Measurements from ENCODE around the gene OR1F1.
A peak's percentile ranks its signal among the peaks of the same experiment; 100 is the strongest.

Gene OR1F1

DNA sequence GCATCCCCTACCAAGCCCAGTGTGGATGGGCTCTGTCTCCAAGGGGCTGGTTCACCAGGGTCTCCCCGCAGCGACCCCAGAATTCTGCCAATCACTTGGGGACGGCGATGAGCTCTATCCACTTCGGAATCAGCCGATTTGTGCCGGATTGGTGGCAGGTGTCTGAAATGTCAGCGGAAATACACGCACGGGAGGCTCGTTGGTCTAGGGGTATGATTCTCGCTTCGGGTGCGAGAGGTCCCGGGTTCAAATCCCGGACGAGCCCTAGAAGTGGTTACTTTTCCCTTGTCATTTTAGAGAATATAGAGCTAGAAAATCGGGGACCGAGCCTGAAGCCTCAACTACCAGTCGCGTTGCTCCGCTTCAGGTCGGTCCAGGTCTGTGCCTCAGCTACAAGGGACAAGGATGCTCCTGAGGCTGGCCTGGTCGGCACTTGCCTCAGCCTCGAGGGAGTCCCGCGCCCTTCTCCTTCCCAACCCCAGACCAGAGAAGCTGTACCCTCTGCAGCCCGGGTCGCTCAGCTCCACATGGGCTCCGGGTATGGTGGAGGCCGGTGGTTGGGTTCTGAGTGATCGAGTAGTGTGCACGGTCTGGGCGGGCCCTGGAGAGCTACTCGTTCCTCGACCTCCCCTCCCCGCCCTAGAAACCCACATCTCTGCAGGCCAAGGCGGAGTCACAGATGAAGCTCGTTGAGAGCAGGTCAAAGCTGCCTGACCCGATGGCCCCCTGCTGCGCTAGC lies 16.0 kb upstream of the OR1F1 start:
- H3K27ac ChIP-seq (replicated peaks; ENCODE audit: low read length), result no peak overlapping the region
- no peak overlapping the region for H3K18ac ChIP-seq (ENCODE audit: low read length)
- no peak overlapping the region for H4K8ac ChIP-seq (ENCODE audit: low read depth, low read length)
- H2BK5ac ChIP-seq (ENCODE audit: low read length), result no peak overlapping the region
- H2BK12ac ChIP-seq (ENCODE audit: low read length), result no peak overlapping the region
- H3K4me2 ChIP-seq (ENCODE audit: insufficient read depth, low read length, poor library complexity, severe bottlenecking), result peak overlapping the region; percentile 59
- no peaks in the 10 kb centered on the region for H3K9me3 ChIP-seq (replicated peaks in 1 of 2; ENCODE audit: control insufficient read depth in 2 of 2, insufficient read depth in 1 of 2, low read depth in 1 of 2, low read length in 2 of 2)
- H2BK120ac ChIP-seq (ENCODE audit: low read depth, low read length), result no peak overlapping the region
- no peak overlapping the region for H4K91ac ChIP-seq (ENCODE audit: low read depth, low read length, poor library complexity)
- H3K4ac ChIP-seq (ENCODE audit: low read length), result no peak overlapping the region
- H3K9ac ChIP-seq (ENCODE audit: low read depth, low read length, poor library complexity), result no peak overlapping the region
- no peaks in the 10 kb centered on the region for H3K79me1 ChIP-seq (ENCODE audit: low read depth, low read length)
- H3K4me1 ChIP-seq (ENCODE audit: control insufficient read depth in 2 of 2, insufficient read depth in 1 of 2, low read depth in 1 of 2, low read length in 2 of 2), result peaks cover 7 to 19% of the 10 kb centered on the region in 2 donors
- peaks cover 20 to 86% (median 75%) of the 10 kb centered on the region in 3 experiments for H3K27me3 ChIP-seq (ENCODE audit: control insufficient read depth in 3 of 3, insufficient read depth in 3 of 3, low read depth in 1 of 3, low read length in 3 of 3)
- no peak overlapping the region for H2BK15ac ChIP-seq (ENCODE audit: low read length)
- H3K23ac ChIP-seq (ENCODE audit: low read depth, low read length, poor library complexity), result peak overlapping the region; percentile 11
- DNase-seq (ENCODE audit: low spot score), result no peak
- H3K36me3 ChIP-seq (replicated peaks in 1 of 2; ENCODE audit: control insufficient read depth in 2 of 2, insufficient read depth in 2 of 2, low read length in 2 of 2), result no peaks in the 10 kb centered on the region
- peak overlapping the region in 1 of 2 donors; percentile 33 for H3K4me3 ChIP-seq (ENCODE audit: low read length in 2 of 2)
- no CpG with 5 or more reads among the region's 41 CpGs for WGBS, 2 donors (ENCODE audit: extremely low coverage in 2 of 2, insufficient read length in 2 of 2, insufficient replicate concordance in 1 of 2)
- peak overlapping the region; percentile 85 for H2AFZ ChIP-seq (ENCODE audit: low read length)
- H3K14ac ChIP-seq (ENCODE audit: low read length), result no peak overlapping the region
- no peak overlapping the region for H2AK5ac ChIP-seq (ENCODE audit: low read depth, low read length)

DNA sequence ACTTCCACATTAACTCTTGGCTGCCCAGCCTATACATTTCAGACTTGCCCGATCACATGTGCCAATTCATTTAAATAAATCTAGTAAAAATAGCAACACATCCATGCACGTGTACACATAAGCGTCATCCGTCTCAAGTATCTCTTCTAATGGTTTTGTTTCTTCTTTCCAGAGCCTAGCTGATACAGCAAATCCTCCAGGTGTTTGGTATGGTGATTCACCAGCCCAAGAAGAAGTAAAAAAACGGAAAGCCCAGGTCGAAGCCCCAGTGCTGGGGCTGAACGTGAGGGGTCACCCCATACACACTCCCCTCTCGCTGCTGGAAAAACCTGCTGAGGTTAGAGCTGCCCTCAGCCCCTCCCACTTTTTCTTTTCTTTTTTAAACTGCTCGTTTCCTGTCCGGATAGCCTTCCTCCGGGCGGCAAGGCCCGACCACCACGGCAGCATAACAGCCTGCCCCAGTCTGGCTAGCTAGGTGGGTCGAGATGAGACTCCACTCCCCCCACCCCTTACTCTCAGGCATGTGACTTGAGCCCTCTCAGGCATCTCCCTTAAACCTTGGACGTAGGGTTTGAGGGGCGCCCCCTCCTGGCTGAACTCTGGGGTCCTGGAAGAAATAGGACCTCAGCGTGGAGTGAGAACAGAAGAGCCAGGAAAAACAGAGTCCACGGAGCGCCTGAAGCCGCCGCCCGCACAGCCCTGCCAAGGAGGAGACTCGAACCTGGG lies 13.9 kb upstream of the OR1F1 start:
- no peaks in the 10 kb centered on the region for H3K9me3 ChIP-seq (replicated peaks in 1 of 2; ENCODE audit: control insufficient read depth in 2 of 2, insufficient read depth in 1 of 2, low read depth in 1 of 2, low read length in 2 of 2)
- WGBS, 2 donors (ENCODE audit: extremely low coverage in 2 of 2, insufficient read length in 2 of 2, insufficient replicate concordance in 1 of 2), result no CpG with 5 or more reads among the region's 24 CpGs
- DNase-seq (ENCODE audit: low spot score), result no peak

DNA sequence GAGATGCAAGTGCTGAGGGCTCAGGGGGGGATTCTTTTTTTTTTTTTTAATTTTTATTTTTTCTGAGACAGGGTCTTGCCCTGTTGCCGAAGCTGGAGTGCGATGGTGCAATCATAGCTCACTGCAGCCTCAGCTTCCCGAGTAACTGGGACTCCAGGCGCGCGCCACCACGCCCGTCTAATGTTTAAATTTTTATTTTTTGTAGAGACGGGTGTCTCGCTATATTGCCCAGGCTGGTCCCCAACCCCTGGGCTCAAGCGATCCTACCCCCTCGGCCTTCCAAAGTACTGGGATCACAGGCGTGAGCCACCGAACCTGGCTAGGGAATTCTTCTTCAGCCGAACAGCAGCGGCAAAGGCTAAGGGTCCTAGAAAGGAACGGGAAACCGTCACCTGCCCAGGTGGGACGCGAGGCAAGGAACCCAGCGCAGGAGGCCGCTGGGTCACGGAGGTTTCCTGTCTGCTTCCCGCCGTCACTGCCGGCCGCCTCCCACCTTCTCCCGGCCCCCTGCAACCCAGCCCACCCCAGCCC lies 13.3 kb upstream of the OR1F1 start:
- H2BK120ac ChIP-seq (ENCODE audit: low read depth, low read length), result no peak overlapping the region
- no peak overlapping the region for H2AK5ac ChIP-seq (ENCODE audit: low read depth, low read length)
- no peak overlapping the region for H3K23ac ChIP-seq (ENCODE audit: low read depth, low read length, poor library complexity)
- H2BK15ac ChIP-seq (ENCODE audit: low read length), result no peak overlapping the region
- no peak overlapping the region for H3K14ac ChIP-seq (ENCODE audit: low read length)
- H3K9me3 ChIP-seq (replicated peaks in 1 of 2; ENCODE audit: control insufficient read depth in 2 of 2, insufficient read depth in 1 of 2, low read depth in 1 of 2, low read length in 2 of 2), result peaks cover 0 to 1% of the 10 kb centered on the region in 2 donors
- no peak overlapping the region for H3K4ac ChIP-seq (ENCODE audit: low read length)
- H2BK5ac ChIP-seq (ENCODE audit: low read length), result no peak overlapping the region
- peaks cover 20 to 84% (median 69%) of the 10 kb centered on the region in 3 experiments for H3K27me3 ChIP-seq (ENCODE audit: control insufficient read depth in 3 of 3, insufficient read depth in 3 of 3, low read depth in 1 of 3, low read length in 3 of 3)
- no peak overlapping the region for H3K18ac ChIP-seq (ENCODE audit: low read length)
- no peak overlapping the region for H4K91ac ChIP-seq (ENCODE audit: low read depth, low read length, poor library complexity)
- no peaks in the 10 kb centered on the region for H3K36me3 ChIP-seq (replicated peaks in 1 of 2; ENCODE audit: control insufficient read depth in 2 of 2, insufficient read depth in 2 of 2, low read length in 2 of 2)
- no peaks in the 10 kb centered on the region for H3K79me1 ChIP-seq (ENCODE audit: low read depth, low read length)
- no CpG with 5 or more reads among the region's 28 CpGs for WGBS, 2 donors (ENCODE audit: extremely low coverage in 2 of 2, insufficient read length in 2 of 2, insufficient replicate concordance in 1 of 2)
- no peak overlapping the region for H4K8ac ChIP-seq (ENCODE audit: low read depth, low read length)
- peaks cover 7 to 19% of the 10 kb centered on the region in 2 donors for H3K4me1 ChIP-seq (ENCODE audit: control insufficient read depth in 2 of 2, insufficient read depth in 1 of 2, low read depth in 1 of 2, low read length in 2 of 2)
- no peak for DNase-seq (ENCODE audit: low spot score)
- H3K4me2 ChIP-seq (ENCODE audit: insufficient read depth, low read length, poor library complexity, severe bottlenecking), result peak overlapping the region; percentile 41
- H2BK12ac ChIP-seq (ENCODE audit: low read length), result no peak overlapping the region
- H2AFZ ChIP-seq (ENCODE audit: low read length), result peak overlapping the region; percentile 73
- no peak overlapping the region for H3K27ac ChIP-seq (replicated peaks; ENCODE audit: low read length)
- H3K9ac ChIP-seq (ENCODE audit: low read depth, low read length, poor library complexity), result no peak overlapping the region
- peak overlapping the region; percentile 21 to 50 for H3K4me3 ChIP-seq (ENCODE audit: low read length in 2 of 2)

More for the DNA sequence above, 13.9 kb upstream of the OR1F1 start:
- peak overlapping the region; percentile 45 for H3K4me2 ChIP-seq (ENCODE audit: insufficient read depth, low read length, poor library complexity, severe bottlenecking)
- no peak overlapping the region for H3K18ac ChIP-seq (ENCODE audit: low read length)
- H3K4me1 ChIP-seq (ENCODE audit: control insufficient read depth in 2 of 2, insufficient read depth in 1 of 2, low read depth in 1 of 2, low read length in 2 of 2), result peaks cover 7 to 19% of the 10 kb centered on the region in 2 donors
- H2AK5ac ChIP-seq (ENCODE audit: low read depth, low read length), result no peak overlapping the region
- H4K91ac ChIP-seq (ENCODE audit: low read depth, low read length, poor library complexity), result no peak overlapping the region
- H2BK15ac ChIP-seq (ENCODE audit: low read length), result no peak overlapping the region
- H4K8ac ChIP-seq (ENCODE audit: low read depth, low read length), result no peak overlapping the region
- H2AFZ ChIP-seq (ENCODE audit: low read length), result peak overlapping the region; percentile 73
- no peak overlapping the region for H3K4ac ChIP-seq (ENCODE audit: low read length)
- no peak overlapping the region for H2BK5ac ChIP-seq (ENCODE audit: low read length)
- no peak overlapping the region for H3K23ac ChIP-seq (ENCODE audit: low read depth, low read length, poor library complexity)
- H3K79me1 ChIP-seq (ENCODE audit: low read depth, low read length), result no peaks in the 10 kb centered on the region
- no peak overlapping the region for H3K9ac ChIP-seq (ENCODE audit: low read depth, low read length, poor library complexity)
- no peak overlapping the region for H2BK12ac ChIP-seq (ENCODE audit: low read length)
- H3K14ac ChIP-seq (ENCODE audit: low read length), result no peak overlapping the region
- H2BK120ac ChIP-seq (ENCODE audit: low read depth, low read length), result no peak overlapping the region
- peak overlapping the region; percentile 17 to 66 for H3K4me3 ChIP-seq (ENCODE audit: low read length in 2 of 2)
- no peaks in the 10 kb centered on the region for H3K36me3 ChIP-seq (replicated peaks in 1 of 2; ENCODE audit: control insufficient read depth in 2 of 2, insufficient read depth in 2 of 2, low read length in 2 of 2)
- peaks cover 20 to 84% (median 70%) of the 10 kb centered on the region in 3 experiments for H3K27me3 ChIP-seq (ENCODE audit: control insufficient read depth in 3 of 3, insufficient read depth in 3 of 3, low read depth in 1 of 3, low read length in 3 of 3)
- H3K27ac ChIP-seq (replicated peaks; ENCODE audit: low read length), result no peak overlapping the region
